K562 (cell line): Measurements from ENCODE around the gene TUBA4B. TPM values are rescaled to one million over a fixed set of nuclear protein-coding genes. Genes with fewer than 3 reads are reported as not detected.

ENCODE experiments used
- ATAC-seq: fragments of 200-7000 bp; cut with Tn5 transposase; 3 replicates; pipeline ENCODE4 v1.9.1; 2020; ENCODE audit warnings: moderate library complexity
- BruUV-seq: library from RNA; stranded (reverse); fragments of 400-500 nt; replicated peaks from 2 replicates; lab custom pipeline; 2021; lab: Mats Ljungman, UMichigan
- CTCF ChIA-PET: fragments of 300-600 bp; formaldehyde crosslinking; extraction: SDS; loops from one replicate; lab custom pipeline; 2021; ENCODE audit warnings: low intra/inter-chr PET ratio; lab: Yijun Ruan, JAX
- POLR2A ChIA-PET: fragments of 300-600, 350-650 bp; sonication (Branson Sonifier 250); formaldehyde crosslinking; extraction: SDS; loops from one replicate; lab custom pipeline; 2021; ENCODE audit warnings: antibody characterized with exemption, inconsistent platforms; lab: Yijun Ruan, JAX
- DNase-seq, 4 experiments: peaks; one replicate each; pipeline versions ENCODE4 v3.0.0 to v3.0.0-alpha.2; 2011 to 2018; ENCODE audit warnings: low spot score in 3 of 4, mixed read lengths in 3 of 4; ENCODE audit errors: extremely low read depth in 1 of 4
- FAIRE-seq: peaks from 2 replicates; lab custom pipeline; 2011; peaks lifted over from hg19 to GRCh38; lab: Jason Lieb, UNC
- H2AFZ ChIP-seq: 2 replicates; pipeline ENCODE4 v1.6.0; 2011; ENCODE audit warnings: low read depth, low read length, control low read depth, inconsistent platforms
- H3K27ac ChIP-seq: fragments of 200-600 bp; 3 replicates; pipeline ENCODE4 v1.8.0; 2011; ENCODE audit warnings: low read depth, mild to moderate bottlenecking, control low read depth, inconsistent platforms, low read length, moderate library complexity, mixed read lengths; ENCODE audit errors: extremely low read depth
- H3K27me3 ChIP-seq, 2 experiments: fragments of 300-600 bp in 1 of 2; 2 replicates in 1 of 2; 3 replicates in 1 of 2; pipeline versions ENCODE4 v1.6.0 to v1.8.0; 2011; ENCODE audit warnings: inconsistent platforms in 2 of 2, low read length in 2 of 2, mild to moderate bottlenecking in 1 of 2, mixed read lengths in 1 of 2, moderate library complexity in 1 of 2; ENCODE audit not compliant: control insufficient read depth in 2 of 2, insufficient read depth in 2 of 2
- H3K36me3 ChIP-seq: fragments of 300-600 bp; 3 replicates; pipeline ENCODE4 v1.8.0; 2011; ENCODE audit warnings: mild to moderate bottlenecking, low read length, inconsistent platforms; ENCODE audit not compliant: control insufficient read depth, insufficient read depth
- H3K4me1 ChIP-seq, 2 experiments: fragments of 200-600 bp in 1 of 2; replicated peaks in 1 of 2; 2 replicates in 1 of 2; 3 replicates in 1 of 2; pipeline versions ENCODE4 v1.5.1 to v1.8.0; 2011; ENCODE audit warnings: inconsistent platforms in 2 of 2, low read length in 2 of 2, mild to moderate bottlenecking in 1 of 2, mixed read lengths in 1 of 2, moderate library complexity in 1 of 2; ENCODE audit not compliant: control insufficient read depth in 2 of 2, insufficient read depth in 2 of 2
- H3K4me2 ChIP-seq: 2 replicates; pipeline ENCODE4 v1.6.1; 2011; ENCODE audit warnings: low read length, control low read depth, inconsistent platforms, mixed read lengths; ENCODE audit not compliant: insufficient read depth
- H3K4me3 ChIP-seq: fragments of 200-600 bp; sonication (generic), shearing (Covaris generic); 2 replicates; pipeline ENCODE4 v1.5.1; 2016; ENCODE audit warnings: control low read depth, inconsistent platforms
- H3K79me2 ChIP-seq: fragments of 200-600 bp; 3 replicates; pipeline ENCODE4 v1.8.0; 2011; ENCODE audit warnings: low read length, inconsistent platforms; ENCODE audit not compliant: control insufficient read depth, insufficient read depth
- H3K9ac ChIP-seq, 2 experiments: 2 replicates each; pipeline versions ENCODE4 v1.6.0 to v1.6.1; 2011; ENCODE audit warnings: low read depth in 2 of 2, low read length in 2 of 2, control low read depth in 1 of 2, inconsistent platforms in 1 of 2, mild to moderate bottlenecking in 1 of 2, mixed read lengths in 1 of 2; ENCODE audit not compliant: insufficient read depth in 1 of 2
- H3K9me1 ChIP-seq: one replicate; pipeline ENCODE4 v1.6.0; 2011; ENCODE audit warnings: inconsistent platforms, mild to moderate bottlenecking, low read length, moderate library complexity; ENCODE audit not compliant: control insufficient read depth, insufficient read depth
- H3K9me3 ChIP-seq: replicated peaks from 2 replicates; pipeline ENCODE4 v1.5.1; 2011; ENCODE audit warnings: low read depth, low read length, inconsistent platforms; ENCODE audit not compliant: control insufficient read depth, insufficient read depth
- H4K20me1 ChIP-seq: replicated peaks from 2 replicates; pipeline ENCODE4 v1.6.1; 2011; ENCODE audit warnings: low read length, inconsistent platforms, mixed read lengths; ENCODE audit not compliant: control insufficient read depth, insufficient read depth
- CBX3 ChIP-seq, 2 experiments: IDR thresholded peaks; 1 replicate in 1 of 2; 2 replicates in 1 of 2; pipeline ENCODE4 v1.6.1; 2012; ENCODE audit warnings: inconsistent platforms in 2 of 2, low read length in 2 of 2, borderline replicate concordance in 1 of 2, control low read depth in 1 of 2
- FOSL1 ChIP-seq: fragments of 200-800 bp; sonication (Bioruptor generic); conservative IDR thresholded peaks from 2 replicates; pipeline ENCODE4 v1.6.1; 2016; ENCODE audit warnings: missing genetic modification characterization, missing compliant biosample characterization
- MYC ChIP-seq, 2 experiments: fragments of 250-450 bp in 1 of 2; sonication (Bioruptor Pico) in 1 of 2; IDR thresholded peaks; 2 replicates each; pipeline versions ENCODE4 v1.5.1 to v1.6.1; 2012 to 2021; ENCODE audit warnings: low read depth in 2 of 2, borderline replicate concordance in 1 of 2, improper control_type of control experiment in 1 of 2, low read length in 1 of 2, mild to moderate bottlenecking in 1 of 2, moderate library complexity in 1 of 2
- POLR2AphosphoS5 ChIP-seq: IDR thresholded peaks from 2 replicates; pipeline ENCODE4 v1.6.1; 2011; ENCODE audit warnings: mild to moderate bottlenecking, low read depth, low read length, moderate library complexity; ENCODE audit not compliant: control insufficient read depth, insufficient read depth
- TAF1 ChIP-seq: IDR thresholded peaks from 2 replicates; pipeline ENCODE4 v1.6.1; 2011; ENCODE audit warnings: mild to moderate bottlenecking, low read length, moderate library complexity; ENCODE audit not compliant: insufficient read depth, control insufficient read depth, severe bottlenecking; ENCODE audit errors: extremely low read depth
- ZNF12 ChIP-seq: sonication (generic); formaldehyde crosslinking; IDR thresholded peaks from 2 replicates; pipeline ENCODE4 v1.4.0; 2020; ENCODE audit warnings: mild to moderate bottlenecking, missing genetic modification reagents
- WGBS: fragments of 100-300 bp; shearing (Covaris generic); methylation state at CpG from one replicate; pipeline ENCODE4 v1.1.6; 2016; ENCODE audit warnings: low coverage, mixed read lengths; ENCODE audit not compliant: insufficient coverage; ENCODE audit errors: missing lambda C conversion rate; 5-methylcytosine and 5-hydroxymethylcytosine counted together
- in situ Hi-C: fragments of 300-500 bp; cut with MboI; formaldehyde crosslinking; loops from 4 replicates; pipeline ENCODE4 v1.15.0; 2018; ENCODE audit warnings: inconsistent platforms, mixed read lengths
- intact Hi-C: fragments of 100-400 bp; cut with micrococcal nuclease; formaldehyde crosslinking; loops from 2 replicates; pipeline ENCODE4 v1.14.2; 2022
- polyA plus RNA-seq, 8 experiments: library from polyadenylated mRNA; depleted of rRNA in 4 of 8; stranded (reverse) in 5 of 8; unstranded in 3 of 8; fragments of >200 nt; fragmentation: Nextera tagmentation in 2 of 8; fragmentation: Illumina TruSeq in 1 of 8; extraction: Ambion mirVana in 2 of 8; extraction: Trizol in 1 of 8; gene quantifications; 2 replicates each; pipeline versions ENCODE4 v1.2.1 to v1.2.3, GENCODE V29; 2011 to 2014; ENCODE audit warnings: inconsistent platforms in 1 of 8, missing spikeins in 1 of 8
- total RNA-seq, 7 experiments: library from RNA; depleted of rRNA in 6 of 7; stranded (reverse); fragments of >200 nt in 6 of 7; fragmentation: Illumina TruSeq in 2 of 7; extraction: Trizol in 2 of 7; gene quantifications; 2 replicates each; pipeline versions ENCODE4 v1.2.1 to v1.2.3, GENCODE V29; 2011 to 2021; ENCODE audit warnings: low replicate concordance in 1 of 7
- TF ChIP-seq, protein P1 (sequence below): fragments of 200-400 bp; formaldehyde crosslinking; IDR thresholded peaks from 2 replicates; pipeline ENCODE4 v1.6.1; 2017; ENCODE audit warnings: mild to moderate bottlenecking, low read depth, low read length, moderate library complexity
- TF ChIP-seq, protein P2 (sequence below): fragments of 250-450 bp; sonication (Bioruptor Pico); IDR thresholded peaks from 2 replicates; pipeline ENCODE4 v1.8.0; 2022; ENCODE audit warnings: moderate library complexity, mild to moderate bottlenecking, inconsistent platforms
- TF ChIP-seq, protein P3 (sequence below): sonication (generic); formaldehyde crosslinking; IDR thresholded peaks from 2 replicates; pipeline ENCODE4 v1.4.0; 2020; ENCODE audit warnings: mild to moderate bottlenecking, missing genetic modification reagents
- TF ChIP-seq, protein P4 (sequence below): fragments of 450-650 bp; IDR thresholded peaks from 2 replicates; pipeline ENCODE4 v1.6.1; 2014; ENCODE audit warnings: low read depth, mild to moderate bottlenecking, moderate library complexity, borderline replicate concordance

The TUBA4B gene
- total and polyA plus RNA-seq, 9 of the 15 experiments (the other 6 are each of a cell fraction or from before 2014, with no cell fraction given): 0.04 TPM; not detected in 8

DNA sequence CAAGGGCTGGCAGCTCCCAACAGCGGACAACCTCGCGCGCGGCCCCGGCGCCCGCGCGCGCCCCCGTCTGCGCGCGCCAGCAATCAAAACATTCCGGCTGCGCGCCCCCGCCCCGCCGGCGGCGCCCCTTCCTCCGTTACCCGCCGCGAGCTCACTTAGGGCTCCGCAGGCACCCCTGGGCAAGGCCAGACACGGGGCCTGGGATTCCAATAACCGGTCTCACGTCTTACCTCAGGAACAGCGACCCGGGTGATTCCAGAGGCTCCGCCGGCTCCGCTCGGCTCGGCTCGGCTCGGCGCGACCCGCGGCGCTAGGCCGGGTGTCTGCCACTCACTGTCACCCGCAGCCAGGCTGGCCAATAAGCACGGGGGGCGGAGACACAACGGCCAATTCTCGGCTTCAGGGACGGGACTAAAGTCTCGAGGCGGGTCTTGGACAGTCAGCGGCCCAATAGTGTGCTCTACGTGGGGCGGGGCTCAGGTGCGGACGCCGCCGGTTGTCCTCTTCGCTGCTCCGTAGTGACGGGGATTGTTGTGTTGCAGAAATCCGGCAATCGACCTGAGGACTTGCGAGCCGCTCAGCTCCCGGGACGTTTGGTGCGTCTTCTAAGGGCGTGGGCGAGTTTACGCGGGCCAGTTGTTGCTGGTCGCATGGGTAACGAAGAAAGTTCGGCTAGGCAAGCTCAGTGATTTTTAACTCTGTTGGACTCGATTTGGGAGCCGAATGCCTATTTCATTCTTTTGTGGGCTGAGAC is 23.6 kb upstream of the TUBA4B start, which contains the start of the genes ANKZF1 and ATG9A (continued):
- TF ChIP-seq, protein P1, sequence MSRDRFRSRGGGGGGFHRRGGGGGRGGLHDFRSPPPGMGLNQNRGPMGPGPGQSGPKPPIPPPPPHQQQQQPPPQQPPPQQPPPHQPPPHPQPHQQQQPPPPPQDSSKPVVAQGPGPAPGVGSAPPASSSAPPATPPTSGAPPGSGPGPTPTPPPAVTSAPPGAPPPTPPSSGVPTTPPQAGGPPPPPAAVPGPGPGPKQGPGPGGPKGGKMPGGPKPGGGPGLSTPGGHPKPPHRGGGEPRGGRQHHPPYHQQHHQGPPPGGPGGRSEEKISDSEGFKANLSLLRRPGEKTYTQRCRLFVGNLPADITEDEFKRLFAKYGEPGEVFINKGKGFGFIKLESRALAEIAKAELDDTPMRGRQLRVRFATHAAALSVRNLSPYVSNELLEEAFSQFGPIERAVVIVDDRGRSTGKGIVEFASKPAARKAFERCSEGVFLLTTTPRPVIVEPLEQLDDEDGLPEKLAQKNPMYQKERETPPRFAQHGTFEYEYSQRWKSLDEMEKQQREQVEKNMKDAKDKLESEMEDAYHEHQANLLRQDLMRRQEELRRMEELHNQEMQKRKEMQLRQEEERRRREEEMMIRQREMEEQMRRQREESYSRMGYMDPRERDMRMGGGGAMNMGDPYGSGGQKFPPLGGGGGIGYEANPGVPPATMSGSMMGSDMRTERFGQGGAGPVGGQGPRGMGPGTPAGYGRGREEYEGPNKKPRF: no peak
- peak; percentile 86 for TF ChIP-seq POLR2AphosphoS5
- TF ChIP-seq, protein P2, sequence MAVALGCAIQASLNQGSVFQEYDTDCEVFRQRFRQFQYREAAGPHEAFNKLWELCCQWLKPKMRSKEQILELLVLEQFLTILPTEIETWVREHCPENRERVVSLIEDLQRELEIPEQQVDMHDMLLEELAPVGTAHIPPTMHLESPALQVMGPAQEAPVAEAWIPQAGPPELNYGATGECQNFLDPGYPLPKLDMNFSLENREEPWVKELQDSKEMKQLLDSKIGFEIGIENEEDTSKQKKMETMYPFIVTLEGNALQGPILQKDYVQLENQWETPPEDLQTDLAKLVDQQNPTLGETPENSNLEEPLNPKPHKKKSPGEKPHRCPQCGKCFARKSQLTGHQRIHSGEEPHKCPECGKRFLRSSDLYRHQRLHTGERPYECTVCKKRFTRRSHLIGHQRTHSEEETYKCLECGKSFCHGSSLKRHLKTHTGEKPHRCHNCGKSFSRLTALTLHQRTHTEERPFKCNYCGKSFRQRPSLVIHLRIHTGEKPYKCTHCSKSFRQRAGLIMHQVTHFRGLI (CRISPR knock-in tag): no peak
- TF ChIP-seq FOSL1: peak; percentile 43

DNA sequence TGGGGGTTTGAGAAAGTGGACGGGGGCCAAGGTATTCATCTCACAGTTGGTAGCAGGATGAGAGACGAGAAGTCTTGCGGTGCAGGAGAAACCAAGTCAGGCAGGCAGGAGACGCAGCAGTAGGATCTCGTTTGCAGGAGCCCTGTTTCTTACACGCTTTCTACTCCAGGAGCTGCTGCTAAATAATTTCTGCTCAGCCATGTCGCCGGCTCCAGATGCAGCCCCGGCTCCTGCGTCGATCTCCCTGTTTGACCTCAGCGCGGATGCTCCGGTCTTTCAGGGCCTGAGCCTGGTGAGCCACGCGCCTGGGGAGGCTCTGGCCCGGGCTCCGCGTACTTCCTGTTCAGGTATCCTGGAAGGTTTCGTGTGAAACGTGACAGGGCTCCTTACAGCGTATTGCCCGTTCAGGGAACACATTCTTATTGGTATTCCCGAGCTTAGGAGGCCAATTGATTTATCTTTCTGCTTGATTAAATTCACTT is 22.9 kb upstream of the TUBA4B start:
- H3K27me3 ChIP-seq: no peaks in the 10 kb centered on the region
- no peaks in the 10 kb centered on the region for H4K20me1 ChIP-seq
- H3K27ac ChIP-seq: peak overlapping the region; percentile 90
- H3K36me3 ChIP-seq: peaks cover 61% of the 10 kb centered on the region
- H3K9me3 ChIP-seq: no peaks in the 10 kb centered on the region
- H3K4me1 ChIP-seq: peaks cover 13 to 16% of the 10 kb centered on the region in 2 experiments; a peak in 4 of 5 replicates
- peak; percentile 58 for ATAC-seq
- DNase-seq: peak; percentile 32 to 65 (median 36)
- intact Hi-C loops (no loop called here), in situ Hi-C loops (no loop called here)
- CTCF ChIA-PET: no interaction called here
- peak; percentile 67 for FAIRE-seq
- peak overlapping the region; percentile 90 for H3K4me3 ChIP-seq
- peak overlapping the region; percentile 96 to 97 for H3K9ac ChIP-seq
- WGBS: under 1% methylated on average over 23 of the region's 24 CpGs
- peak overlapping the region; percentile 97 for H3K4me2 ChIP-seq
- H3K79me2 ChIP-seq: peaks cover 52% of the 10 kb centered on the region
- BruUV-seq: TSS peak; percentile 76
- H3K9me1 ChIP-seq: no peaks in the 10 kb centered on the region
- POLR2A ChIA-PET: interaction anchor here (0.6 to 2.1 kb wide), 9 partner anchors 9 to 53 kb away, joined by 3 to 12 read pairs (median 6); partner anchors contain the start of genes ABCB6, GLB1L, STK16 and ZFAND2B
- peak overlapping the region; percentile 77 for H2AFZ ChIP-seq
- TF ChIP-seq, protein P3, sequence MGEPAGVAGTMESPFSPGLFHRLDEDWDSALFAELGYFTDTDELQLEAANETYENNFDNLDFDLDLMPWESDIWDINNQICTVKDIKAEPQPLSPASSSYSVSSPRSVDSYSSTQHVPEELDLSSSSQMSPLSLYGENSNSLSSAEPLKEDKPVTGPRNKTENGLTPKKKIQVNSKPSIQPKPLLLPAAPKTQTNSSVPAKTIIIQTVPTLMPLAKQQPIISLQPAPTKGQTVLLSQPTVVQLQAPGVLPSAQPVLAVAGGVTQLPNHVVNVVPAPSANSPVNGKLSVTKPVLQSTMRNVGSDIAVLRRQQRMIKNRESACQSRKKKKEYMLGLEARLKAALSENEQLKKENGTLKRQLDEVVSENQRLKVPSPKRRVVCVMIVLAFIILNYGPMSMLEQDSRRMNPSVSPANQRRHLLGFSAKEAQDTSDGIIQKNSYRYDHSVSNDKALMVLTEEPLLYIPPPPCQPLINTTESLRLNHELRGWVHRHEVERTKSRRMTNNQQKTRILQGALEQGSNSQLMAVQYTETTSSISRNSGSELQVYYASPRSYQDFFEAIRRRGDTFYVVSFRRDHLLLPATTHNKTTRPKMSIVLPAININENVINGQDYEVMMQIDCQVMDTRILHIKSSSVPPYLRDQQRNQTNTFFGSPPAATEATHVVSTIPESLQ: no peak
- TF ChIP-seq, protein P4, sequence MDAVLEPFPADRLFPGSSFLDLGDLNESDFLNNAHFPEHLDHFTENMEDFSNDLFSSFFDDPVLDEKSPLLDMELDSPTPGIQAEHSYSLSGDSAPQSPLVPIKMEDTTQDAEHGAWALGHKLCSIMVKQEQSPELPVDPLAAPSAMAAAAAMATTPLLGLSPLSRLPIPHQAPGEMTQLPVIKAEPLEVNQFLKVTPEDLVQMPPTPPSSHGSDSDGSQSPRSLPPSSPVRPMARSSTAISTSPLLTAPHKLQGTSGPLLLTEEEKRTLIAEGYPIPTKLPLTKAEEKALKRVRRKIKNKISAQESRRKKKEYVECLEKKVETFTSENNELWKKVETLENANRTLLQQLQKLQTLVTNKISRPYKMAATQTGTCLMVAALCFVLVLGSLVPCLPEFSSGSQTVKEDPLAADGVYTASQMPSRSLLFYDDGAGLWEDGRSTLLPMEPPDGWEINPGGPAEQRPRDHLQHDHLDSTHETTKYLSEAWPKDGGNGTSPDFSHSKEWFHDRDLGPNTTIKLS: 0 out of 2 replicates have a peak, but pooled peaks have one; percentile 12
- TF ChIP-seq TAF1 (no peak), ZNF12 (CRISPR knock-in tag) (no peak), MYC (IDR thresholded peaks at IDR 0.05; ENCODE audit: low read depth, low read length) (no peak; the same call in 1 of the 2 replicates), MYC (CRISPR knock-in tag; IDR thresholded peaks at IDR 0.05; ENCODE audit: borderline replicate concordance, low read depth) (no peak), CBX3 (IDR thresholded peaks at IDR 0.05; ENCODE audit: borderline replicate concordance in 1 of 2, low read length in 2 of 2) (no peak)
